HS-27A (cell line): ENCODE results near the gene NPHS2.

ENCODE experiments used
- DNase-seq: peaks from one replicate; pipeline ENCODE4 v3.0.0-alpha.2; 2012; ENCODE audit warnings: low read depth, missing footprints

Gene NPHS2

GRCh38 chr1:179575497-179576314, at the start of gene NPHS2:
NPHS2 (minus strand) TSS chr1:179575948; CDS start chr1:179575864, 84 bp downstream.
- no peak for DNase-seq

- no peak for DNase-seq
These were observed 36.6 kb upstream of the NPHS2 start for GRCh38 chr1:179612361-179612760.

- DNase-seq: no peak
These were observed 25.3 kb upstream of the NPHS2 start for GRCh38 chr1:179601093-179601492.

GRCh38 chr1:179599623-179600249, 24.0 kb upstream of the NPHS2 start:
- no peak for DNase-seq

GRCh38 chr1:179598631-179599030, 22.9 kb upstream of the NPHS2 start:
- no peak for DNase-seq

GRCh38 chr1:179591592-179592580, 16.1 kb upstream of the NPHS2 start, which contains the start of gene TDRD5:
TDRD5 (plus strand) TSS chr1:179591832; CDS start chr1:179592616, 784 bp downstream.
- no peak for DNase-seq

- DNase-seq: no peak
These were observed 15.5 kb upstream of the NPHS2 start for GRCh38 chr1:179591253-179591591.

- no peak for DNase-seq
These were observed 14.9 kb upstream of the NPHS2 start for GRCh38 chr1:179590671-179591070.

- no peak for DNase-seq
These were observed 13.8 kb upstream of the NPHS2 start for GRCh38 chr1:179589509-179589908.

GRCh38 chr1:179588425-179589024, 12.8 kb upstream of the NPHS2 start:
- DNase-seq: no peak

- DNase-seq: no peak
These were observed 11.6 kb upstream of the NPHS2 start for GRCh38 chr1:179587336-179587735.

- DNase-seq: no peak
These were observed 10.5 kb upstream of the NPHS2 start for GRCh38 chr1:179586107-179586823.

- DNase-seq: no peak
These were observed 8.1 kb upstream of the NPHS2 start for GRCh38 chr1:179583771-179584320.

- no peak for DNase-seq
These were observed 761 bp upstream of the NPHS2 start for GRCh38 chr1:179576509-179576908.

GRCh38 chr1:179558078-179558477, 17.7 kb downstream of the NPHS2 start:
- no peak for DNase-seq

- no peak for DNase-seq
These were observed 21.3 kb downstream of the NPHS2 start for GRCh38 chr1:179554427-179554826.

GRCh38 chr1:179550746-179551682, 24.7 kb downstream of the NPHS2 start:
- DNase-seq: no peak

- no peak for DNase-seq
These were observed 26.4 kb downstream of the NPHS2 start for GRCh38 chr1:179549368-179549700.

GRCh38 chr1:179548666-179549367, 26.9 kb downstream of the NPHS2 start:
- DNase-seq: no peak
